Ascending aorta (tissue), 2 donors: ENCODE data around the gene STMND1. TPM values are rescaled to one million over a fixed set of nuclear protein-coding genes. Genes with fewer than 3 reads are reported as not detected.

Source experiments
- DNase-seq, 2 donors: peaks; one replicate each; pipeline ENCODE4 v3.0.0-alpha.2; 2019; ENCODE audit warnings: low spot score in 2 of 2
- H3K27ac ChIP-seq, 2 donors: fragments of 200-600 bp; sonication (generic); one replicate each; pipeline ENCODE4 v1.5.1; 2016 to 2017; ENCODE audit warnings: mild to moderate bottlenecking in 1 of 2
- H3K27me3 ChIP-seq: fragments of 200-600 bp; sonication (generic); one replicate; pipeline ENCODE4 v1.5.1; 2017
- H3K36me3 ChIP-seq, 2 donors: fragments of 200-600 bp; sonication (generic); one replicate each; pipeline ENCODE4 v1.5.1; 2016
- H3K4me1 ChIP-seq, 2 donors: fragments of 200-600 bp; sonication (generic); one replicate each; pipeline ENCODE4 v1.5.1; 2016 to 2017; ENCODE audit warnings: mild to moderate bottlenecking in 1 of 2
- H3K4me3 ChIP-seq, 2 donors: fragments of 200-600 bp; sonication (generic); one replicate each; pipeline ENCODE4 v1.5.1; 2016 to 2017; ENCODE audit warnings: mild to moderate bottlenecking in 1 of 2
- H3K9me3 ChIP-seq, 2 donors: fragments of 200-600 bp; sonication (generic); one replicate each; pipeline ENCODE4 v1.5.1; 2016
- intact Hi-C: fragments of 100-400 bp; cut with DNase I; formaldehyde crosslinking; loops from one replicate; pipeline ENCODE4 v1.15.1; 2023
- total RNA-seq: library from RNA; depleted of rRNA; stranded (reverse); fragments of >200 nt; gene quantifications from one replicate; pipeline ENCODE4 v1.1.0, GENCODE V29; 2016
- TF ChIP-seq, protein P1 (sequence below), 3 experiments: fragments of 200-600 bp in 2 of 3; fragments of 450-650 bp in 1 of 3; sonication (generic) in 2 of 3; IDR thresholded peaks; one replicate each; pipeline ENCODE4 v1.5.1; 2016 to 2019; ENCODE audit warnings: antibody characterized with exemption in 3 of 3, mild to moderate bottlenecking in 1 of 3, moderate library complexity in 1 of 3

The STMND1 gene
- total RNA-seq, 1 donor from 2014 or later = not detected

DNA sequence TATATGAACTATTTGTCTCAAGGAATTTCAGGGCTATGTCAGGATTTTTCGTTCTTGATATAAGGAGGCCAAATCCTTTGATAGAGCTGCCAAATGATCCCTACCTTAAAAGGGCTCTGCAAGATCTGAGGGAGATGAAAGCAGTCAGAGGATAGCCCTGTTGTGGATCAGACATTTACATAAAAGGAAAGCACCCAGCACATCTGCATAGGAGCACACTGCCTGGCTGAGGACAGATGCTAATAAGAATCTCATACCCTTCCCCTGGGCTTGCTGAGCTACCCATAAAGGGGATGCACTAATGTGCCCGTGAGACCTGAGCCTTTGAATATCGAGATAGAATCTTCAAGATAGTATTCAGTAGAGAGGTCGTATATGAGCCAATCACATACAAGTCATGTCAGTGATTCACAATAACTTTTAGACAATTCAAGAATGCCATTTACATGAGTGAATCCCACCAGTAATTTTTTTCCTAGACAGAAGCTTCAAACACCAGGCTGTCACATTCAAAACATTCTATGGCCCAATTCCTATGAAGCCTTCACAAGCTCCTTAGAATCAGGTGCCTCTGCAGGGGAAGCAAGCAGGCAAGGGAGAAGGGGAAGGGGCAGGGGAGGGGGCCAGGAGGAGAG is 71.1 kb downstream of the STMND1 start:
- DNase-seq = no peak
- H3K27ac ChIP-seq = no peak overlapping the region
- no peaks in the 10 kb centered on the region for H3K9me3 ChIP-seq
- H3K36me3 ChIP-seq = no peaks in the 10 kb centered on the region
- H3K27me3 ChIP-seq = no peaks in the 10 kb centered on the region
- no peak overlapping the region for H3K4me3 ChIP-seq
- no peaks in the 10 kb centered on the region for H3K4me1 ChIP-seq
- TF ChIP-seq, protein P1, sequence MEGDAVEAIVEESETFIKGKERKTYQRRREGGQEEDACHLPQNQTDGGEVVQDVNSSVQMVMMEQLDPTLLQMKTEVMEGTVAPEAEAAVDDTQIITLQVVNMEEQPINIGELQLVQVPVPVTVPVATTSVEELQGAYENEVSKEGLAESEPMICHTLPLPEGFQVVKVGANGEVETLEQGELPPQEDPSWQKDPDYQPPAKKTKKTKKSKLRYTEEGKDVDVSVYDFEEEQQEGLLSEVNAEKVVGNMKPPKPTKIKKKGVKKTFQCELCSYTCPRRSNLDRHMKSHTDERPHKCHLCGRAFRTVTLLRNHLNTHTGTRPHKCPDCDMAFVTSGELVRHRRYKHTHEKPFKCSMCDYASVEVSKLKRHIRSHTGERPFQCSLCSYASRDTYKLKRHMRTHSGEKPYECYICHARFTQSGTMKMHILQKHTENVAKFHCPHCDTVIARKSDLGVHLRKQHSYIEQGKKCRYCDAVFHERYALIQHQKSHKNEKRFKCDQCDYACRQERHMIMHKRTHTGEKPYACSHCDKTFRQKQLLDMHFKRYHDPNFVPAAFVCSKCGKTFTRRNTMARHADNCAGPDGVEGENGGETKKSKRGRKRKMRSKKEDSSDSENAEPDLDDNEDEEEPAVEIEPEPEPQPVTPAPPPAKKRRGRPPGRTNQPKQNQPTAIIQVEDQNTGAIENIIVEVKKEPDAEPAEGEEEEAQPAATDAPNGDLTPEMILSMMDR (IDR thresholded peaks at IDR 0.05) = no peak
- intact Hi-C loops = no loop called here

DNA sequence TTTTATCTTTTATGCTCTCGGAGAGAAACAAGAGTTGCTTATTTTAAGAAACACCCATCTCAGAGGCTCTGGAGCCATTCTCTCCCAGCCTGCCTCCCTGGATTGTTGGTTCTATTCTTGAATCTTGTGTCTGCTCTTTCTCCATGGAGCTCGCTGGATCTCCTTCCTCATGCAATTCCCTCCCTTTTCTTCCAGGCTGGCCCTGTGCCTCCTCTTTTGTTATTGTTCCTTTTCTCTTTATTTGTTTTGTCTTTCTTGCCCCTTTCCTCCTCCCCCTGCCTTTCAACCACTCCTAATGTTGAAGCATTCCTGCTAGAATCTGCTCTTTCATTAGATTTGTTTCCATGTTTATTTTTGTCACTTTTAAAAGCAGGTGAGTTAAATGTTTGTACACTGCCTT is 76.5 kb downstream of the STMND1 start:
- intact Hi-C loops = no loop called here
- H3K27me3 ChIP-seq = no peaks in the 10 kb centered on the region
- H3K4me1 ChIP-seq = no peaks in the 10 kb centered on the region
- H3K27ac ChIP-seq = no peak overlapping the region
- no peaks in the 10 kb centered on the region for H3K36me3 ChIP-seq
- no peaks in the 10 kb centered on the region for H3K9me3 ChIP-seq
- TF ChIP-seq, protein P1 (IDR thresholded peaks at IDR 0.05) = no peak
- no peak for DNase-seq
- no peak overlapping the region for H3K4me3 ChIP-seq

DNA sequence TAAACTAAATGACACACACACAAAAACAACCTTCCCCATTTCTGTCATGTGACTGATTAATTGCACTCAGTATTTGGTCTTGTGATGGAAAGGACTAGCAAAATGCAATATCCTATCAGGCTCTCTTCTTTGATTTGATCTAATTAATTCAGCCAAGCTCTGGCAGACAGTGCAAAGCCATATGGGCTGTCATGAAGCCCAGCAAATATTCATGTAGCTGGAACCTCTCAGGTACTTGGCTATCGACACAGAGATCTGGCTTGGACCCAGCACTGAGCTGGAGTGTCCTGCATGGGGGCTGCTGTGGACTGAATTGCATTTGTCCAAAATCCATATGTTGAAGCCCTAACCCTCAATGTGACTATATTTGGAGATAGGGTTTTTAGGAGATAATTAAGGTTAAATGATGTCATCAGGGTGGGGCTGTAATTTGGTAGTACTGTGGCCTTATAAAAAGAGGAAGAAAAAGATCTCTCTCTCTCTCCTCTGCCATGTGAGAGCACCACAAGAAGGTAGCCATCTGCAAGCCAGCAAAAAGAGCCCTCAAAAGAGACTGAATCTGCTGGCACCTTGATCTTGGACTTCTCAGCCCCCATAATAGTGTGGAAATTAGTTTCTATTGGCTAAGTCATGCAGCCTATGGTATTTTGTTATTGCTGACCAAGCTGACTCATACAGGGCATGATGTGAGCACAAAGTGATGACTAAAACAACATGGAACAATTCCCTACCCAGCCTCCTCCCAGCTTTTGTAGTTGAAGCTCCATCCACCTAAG is 77.1 kb downstream of the STMND1 start:
- no peaks in the 10 kb centered on the region for H3K4me1 ChIP-seq
- intact Hi-C loops = no loop called here

DNA sequence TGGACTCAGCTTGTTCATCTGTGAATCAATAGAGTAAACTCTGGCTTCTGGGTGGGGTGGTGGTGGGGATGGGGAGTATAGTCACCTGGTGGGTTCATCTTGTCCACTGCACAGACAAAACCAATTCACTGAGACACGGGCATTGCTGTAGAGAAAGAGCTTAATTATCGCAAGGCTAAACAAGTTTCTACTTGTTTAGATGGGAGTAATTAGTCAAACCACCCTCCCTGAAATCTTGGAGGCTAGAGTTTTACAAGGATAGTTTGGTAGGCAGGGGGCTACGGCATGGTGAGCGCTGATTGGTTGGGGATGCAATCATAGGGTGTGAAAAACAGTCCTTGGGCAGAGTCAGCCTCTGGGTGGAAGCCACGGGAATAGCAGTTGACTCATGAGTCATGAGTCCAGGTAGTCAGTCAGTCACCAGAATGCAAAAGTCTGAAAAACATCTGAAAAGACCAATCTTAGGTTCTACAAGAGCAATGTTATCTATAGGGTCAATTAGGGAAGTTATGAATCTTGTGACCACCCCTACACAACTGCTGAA is 77.8 kb downstream of the STMND1 start:
- Histone ChIP-seq H3K4me1 (no peaks in the 10 kb centered on the region), H3K4me3 (no peak overlapping the region), H3K36me3 (no peaks in the 10 kb centered on the region), H3K27ac (no peak overlapping the region), H3K9me3 (no peaks in the 10 kb centered on the region), H3K27me3 (no peaks in the 10 kb centered on the region)
- no peak for DNase-seq
- TF ChIP-seq, protein P1 (IDR thresholded peaks at IDR 0.05) = no peak
- intact Hi-C loops = no loop called here

More for the DNA sequence above, 77.1 kb downstream of the STMND1 start:
- DNase-seq = no peak
- no peak overlapping the region for H3K27ac ChIP-seq
- H3K36me3 ChIP-seq = no peaks in the 10 kb centered on the region
- TF ChIP-seq, protein P1 (IDR thresholded peaks at IDR 0.05) = no peak
- H3K27me3 ChIP-seq = no peaks in the 10 kb centered on the region
- no peaks in the 10 kb centered on the region for H3K9me3 ChIP-seq
- no peak overlapping the region for H3K4me3 ChIP-seq

Other genes starting within 250 kb of the STMND1 start
- 5.4 TPM for gene RBM24, start 179.3 kb downstream of the STMND1 start, total RNA-seq